Caco-2 (cell line): ENCODE data around the gene MED29. TPM values are rescaled to one million over a fixed set of nuclear protein-coding genes. Genes with fewer than 3 reads are reported as not detected.

ENCODE experiments used
- BruUV-seq: library from RNA; stranded (reverse); fragments of 400-500 nt; replicated peaks from 2 replicates; lab custom pipeline; 2021; lab: Mats Ljungman, UMichigan
- CTCF ChIA-PET: fragments of 300-600 bp; sonication (Branson Sonifier 250); formaldehyde crosslinking; loops from one replicate; lab custom pipeline; 2022; ENCODE audit warnings: antibody characterized with exemption; lab: Charles Lee
- POLR2A ChIA-PET: fragments of 300-600 bp; sonication (Branson Sonifier 250); formaldehyde crosslinking; loops from one replicate; lab custom pipeline; 2022; ENCODE audit warnings: antibody characterized with exemption; lab: Charles Lee
- DNase-seq, 2 experiments: peaks; one replicate each; pipeline versions ENCODE4 v3.0.0 to v3.0.0-alpha.2; 2020 to 2022
- H3K27me3 ChIP-seq: replicated peaks from 2 replicates; pipeline ENCODE4 v1.6.0; 2011; ENCODE audit warnings: low read length; ENCODE audit not compliant: control insufficient read depth, insufficient read depth
- H3K36me3 ChIP-seq: 2 replicates; pipeline ENCODE4 v1.5.1; 2011; ENCODE audit warnings: low read length; ENCODE audit not compliant: control insufficient read depth, insufficient read depth
- H3K4me1 ChIP-seq: fragments of 250-450 bp; sonication (Bioruptor Pico); 2 replicates; pipeline ENCODE4 v1.5.1; 2020; ENCODE audit warnings: mild to moderate bottlenecking
- H3K4me3 ChIP-seq: 2 replicates; pipeline ENCODE4 v1.5.1; 2011; ENCODE audit warnings: low read depth, mild to moderate bottlenecking, control low read depth, low read length
- H3K9me3 ChIP-seq: fragments of 250-450 bp; sonication (Bioruptor Pico); 2 replicates; pipeline ENCODE4 v1.5.1; 2020; ENCODE audit warnings: mild to moderate bottlenecking, moderate library complexity
- H3K27ac Mint-ChIP-seq: one replicate; pipeline ENCODE4 v1.8.0; 2022; ENCODE audit warnings: mixed read lengths; ENCODE audit not compliant: unreplicated experiment
- H3K27me3 Mint-ChIP-seq: one replicate; pipeline ENCODE4 v1.8.0; 2022; ENCODE audit warnings: mixed read lengths; ENCODE audit not compliant: insufficient read depth, unreplicated experiment
- H3K36me3 Mint-ChIP-seq: one replicate; pipeline ENCODE4 v1.8.0; 2022; ENCODE audit warnings: mild to moderate bottlenecking, mixed read lengths; ENCODE audit not compliant: insufficient read depth, unreplicated experiment
- H3K4me1 Mint-ChIP-seq: one replicate; pipeline ENCODE4 v1.8.0; 2022; ENCODE audit warnings: low read depth, mixed read lengths; ENCODE audit not compliant: unreplicated experiment
- H3K4me3 Mint-ChIP-seq: one replicate; pipeline ENCODE4 v1.8.0; 2022; ENCODE audit warnings: mild to moderate bottlenecking, moderate library complexity, mixed read lengths; ENCODE audit not compliant: unreplicated experiment
- H3K9me3 Mint-ChIP-seq: one replicate; pipeline ENCODE4 v1.8.0; 2022; ENCODE audit warnings: mixed read lengths; ENCODE audit not compliant: unreplicated experiment
- intact Hi-C: fragments of 100-400 bp; cut with micrococcal nuclease; formaldehyde crosslinking; loops from one replicate; pipeline ENCODE4 v1.10.0; 2022; ENCODE audit not compliant: unreplicated experiment
- total RNA-seq: library from RNA; stranded (reverse); gene quantifications from 2 replicates; pipeline ENCODE4 v1.2.3, GENCODE V29; 2022
- TF ChIP-seq, protein P1 (sequence below), 2 experiments: fragments of 200-600 bp in 1 of 2; IDR thresholded peaks; 1 replicate in 1 of 2; 2 replicates in 1 of 2; pipeline versions ENCODE4 v1.5.1 to v1.8.0; 2011 to 2022; ENCODE audit warnings: antibody characterized with exemption in 1 of 2, control low read depth in 1 of 2, inconsistent platforms in 1 of 2, low read depth in 1 of 2, low read length in 1 of 2, mild to moderate bottlenecking in 1 of 2, moderate library complexity in 1 of 2; ENCODE audit not compliant: insufficient read depth in 1 of 2, severe bottlenecking in 1 of 2, unreplicated experiment in 1 of 2

Gene MED29
- total RNA-seq, 1 experiment from 2014 or later = 50.8 TPM

GRCh38 chr19:39342647-39343305 is 48.4 kb upstream of the MED29 start:
- H3K4me3 Mint-ChIP-seq = peak overlapping the region; percentile 87
- Histone ChIP-seq H3K4me1 (peaks cover 7% of the 10 kb centered on the region), H3K27me3 (no peaks in the 10 kb centered on the region), H3K9me3 (no peaks in the 10 kb centered on the region), H3K4me3 (peak overlapping the region; percentile 71), H3K36me3 (no peaks in the 10 kb centered on the region)
- peaks cover 47% of the 10 kb centered on the region for H3K4me1 Mint-ChIP-seq
- peak overlapping the region; percentile 86 for H3K27ac Mint-ChIP-seq
- intact Hi-C loops = loop anchor here (5.0 kb wide), 1 partner anchor 50 kb away; the partner anchor contains the start of genes MED29 and PAF1
- ChIA-PET POLR2A (interaction anchor here (0.6 to 1.4 kb wide), 10 partner anchors 32 to 725 kb away, joined by 3 to 22 read pairs (median 5); partner anchors contain the start of genes MED29, PAF1 and RPS16), CTCF (interaction anchor here (0.5 to 1.4 kb wide), 21 partner anchors 10 to 367 kb away, joined by 3 to 7 read pairs (median 4); partner anchors contain the start of genes MED29, PAF1, RPS16 and SUPT5H)
- peak in 1 of 2 experiments; percentile 23 for DNase-seq
- TF ChIP-seq, protein P1, sequence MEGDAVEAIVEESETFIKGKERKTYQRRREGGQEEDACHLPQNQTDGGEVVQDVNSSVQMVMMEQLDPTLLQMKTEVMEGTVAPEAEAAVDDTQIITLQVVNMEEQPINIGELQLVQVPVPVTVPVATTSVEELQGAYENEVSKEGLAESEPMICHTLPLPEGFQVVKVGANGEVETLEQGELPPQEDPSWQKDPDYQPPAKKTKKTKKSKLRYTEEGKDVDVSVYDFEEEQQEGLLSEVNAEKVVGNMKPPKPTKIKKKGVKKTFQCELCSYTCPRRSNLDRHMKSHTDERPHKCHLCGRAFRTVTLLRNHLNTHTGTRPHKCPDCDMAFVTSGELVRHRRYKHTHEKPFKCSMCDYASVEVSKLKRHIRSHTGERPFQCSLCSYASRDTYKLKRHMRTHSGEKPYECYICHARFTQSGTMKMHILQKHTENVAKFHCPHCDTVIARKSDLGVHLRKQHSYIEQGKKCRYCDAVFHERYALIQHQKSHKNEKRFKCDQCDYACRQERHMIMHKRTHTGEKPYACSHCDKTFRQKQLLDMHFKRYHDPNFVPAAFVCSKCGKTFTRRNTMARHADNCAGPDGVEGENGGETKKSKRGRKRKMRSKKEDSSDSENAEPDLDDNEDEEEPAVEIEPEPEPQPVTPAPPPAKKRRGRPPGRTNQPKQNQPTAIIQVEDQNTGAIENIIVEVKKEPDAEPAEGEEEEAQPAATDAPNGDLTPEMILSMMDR (IDR thresholded peaks at IDR 0.05; ENCODE audit: insufficient read depth in 1 of 2, low read depth in 1 of 2, low read length in 1 of 2, severe bottlenecking in 1 of 2, unreplicated experiment in 1 of 2) = no peak
- no peaks in the 10 kb centered on the region for H3K27me3 Mint-ChIP-seq
- H3K9me3 Mint-ChIP-seq = no peaks in the 10 kb centered on the region
- no TSS peak for BruUV-seq
- H3K36me3 Mint-ChIP-seq = peaks cover 26% of the 10 kb centered on the region

DNA sequence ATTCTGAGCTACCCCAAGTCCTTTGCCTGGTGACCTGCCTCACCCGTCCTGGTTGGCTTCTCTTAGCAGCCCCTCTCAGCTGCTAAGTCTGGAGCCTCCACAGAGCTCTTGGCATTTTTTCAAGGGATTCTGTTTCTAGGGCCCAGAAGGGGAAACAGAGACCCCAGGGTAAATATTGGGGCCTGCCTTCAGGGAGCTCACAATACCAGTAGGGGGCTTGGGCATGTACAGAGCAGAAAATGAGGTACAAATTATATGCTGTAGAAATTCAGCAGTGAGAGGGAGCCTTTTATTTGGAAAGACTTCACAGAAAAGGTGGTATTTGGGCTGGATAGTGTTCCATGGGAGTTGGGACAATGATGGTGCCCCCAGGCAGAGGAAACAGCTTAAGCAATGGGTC is 45.2 kb upstream of the MED29 start:
- peaks cover 36% of the 10 kb centered on the region for H3K4me1 Mint-ChIP-seq
- CTCF ChIA-PET = no interaction called here

More for the DNA sequence above, 45.2 kb upstream of the MED29 start:
- Histone ChIP-seq H3K4me1 (peaks cover under 1% of the 10 kb centered on the region), H3K4me3 (no peak overlapping the region), H3K36me3 (no peaks in the 10 kb centered on the region; the same call in 1 of the 2 replicates), H3K27me3 (no peaks in the 10 kb centered on the region), H3K9me3 (no peaks in the 10 kb centered on the region)
- H3K36me3 Mint-ChIP-seq = peaks cover 42% of the 10 kb centered on the region
- H3K27me3 Mint-ChIP-seq = no peaks in the 10 kb centered on the region
- POLR2A ChIA-PET = interaction anchor here (0.7 kb wide), 1 partner anchor 90 kb away, joined by 12 read pairs; the partner anchor contains the start of gene RPS16
- intact Hi-C loops = no loop called here
- TF ChIP-seq, protein P1 (IDR thresholded peaks at IDR 0.05; ENCODE audit: insufficient read depth in 1 of 2, low read depth in 1 of 2, low read length in 1 of 2, severe bottlenecking in 1 of 2, unreplicated experiment in 1 of 2) = no peak
- DNase-seq = no peak
- no peak overlapping the region for H3K27ac Mint-ChIP-seq
- no peak overlapping the region for H3K4me3 Mint-ChIP-seq
- BruUV-seq = no TSS peak
- H3K9me3 Mint-ChIP-seq = no peaks in the 10 kb centered on the region
